Endothelial cell of umbilical vein (primary cell): Measurements from ENCODE around the gene RER1.

Experiments
- EZH2 ChIP-seq: IDR thresholded peaks from 2 replicates; pipeline ENCODE4 v1.6.1; 2012; ENCODE audit warnings: borderline replicate concordance, low read depth, mild to moderate bottlenecking, moderate library complexity, low read length, inconsistent platforms; ENCODE audit not compliant: severe bottlenecking
- FOS ChIP-seq: IDR thresholded peaks from 2 replicates; pipeline ENCODE4 v1.6.1; 2011; ENCODE audit warnings: mild to moderate bottlenecking, low read length, moderate library complexity, borderline replicate concordance; ENCODE audit not compliant: insufficient read depth
- POLR2A ChIP-seq: IDR thresholded peaks from 2 replicates; pipeline ENCODE4 v1.6.1; 2012; ENCODE audit warnings: low read depth, mild to moderate bottlenecking, control low read depth, low read length
- TF ChIP-seq, protein P1 (sequence below), 2 donors: IDR thresholded peaks; 1 replicate in 1 of 2; 2 replicates in 1 of 2; pipeline ENCODE4 v1.5.1; 2011; ENCODE audit warnings: low read length in 2 of 2, mild to moderate bottlenecking in 2 of 2, moderate library complexity in 2 of 2, control low read depth in 1 of 2, inconsistent platforms in 1 of 2, low read depth in 1 of 2; ENCODE audit not compliant: insufficient read depth in 1 of 2; ENCODE audit errors: extremely low read depth in 1 of 2

DNA sequence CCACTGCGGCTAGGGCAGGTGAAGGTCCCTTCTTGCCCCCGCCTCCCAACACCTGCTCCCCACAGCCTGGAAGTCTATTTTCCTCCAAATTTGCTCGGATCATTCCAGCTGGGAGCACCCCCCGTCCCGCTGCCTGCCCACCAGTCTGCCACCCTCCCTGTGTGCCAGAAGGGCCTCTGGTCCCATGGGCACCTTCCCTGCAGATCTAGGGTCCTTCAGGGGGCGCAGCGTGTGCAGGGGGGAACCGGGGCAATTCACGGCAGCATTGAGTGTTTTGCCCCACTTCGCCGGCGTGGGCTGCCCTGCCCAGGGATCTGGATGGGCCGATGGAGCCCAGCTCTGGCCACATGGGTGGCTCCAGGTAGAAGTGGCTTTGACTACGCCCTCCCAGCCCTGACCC lies 47.0 kb downstream of the RER1 start:
- TF ChIP-seq, protein P1, sequence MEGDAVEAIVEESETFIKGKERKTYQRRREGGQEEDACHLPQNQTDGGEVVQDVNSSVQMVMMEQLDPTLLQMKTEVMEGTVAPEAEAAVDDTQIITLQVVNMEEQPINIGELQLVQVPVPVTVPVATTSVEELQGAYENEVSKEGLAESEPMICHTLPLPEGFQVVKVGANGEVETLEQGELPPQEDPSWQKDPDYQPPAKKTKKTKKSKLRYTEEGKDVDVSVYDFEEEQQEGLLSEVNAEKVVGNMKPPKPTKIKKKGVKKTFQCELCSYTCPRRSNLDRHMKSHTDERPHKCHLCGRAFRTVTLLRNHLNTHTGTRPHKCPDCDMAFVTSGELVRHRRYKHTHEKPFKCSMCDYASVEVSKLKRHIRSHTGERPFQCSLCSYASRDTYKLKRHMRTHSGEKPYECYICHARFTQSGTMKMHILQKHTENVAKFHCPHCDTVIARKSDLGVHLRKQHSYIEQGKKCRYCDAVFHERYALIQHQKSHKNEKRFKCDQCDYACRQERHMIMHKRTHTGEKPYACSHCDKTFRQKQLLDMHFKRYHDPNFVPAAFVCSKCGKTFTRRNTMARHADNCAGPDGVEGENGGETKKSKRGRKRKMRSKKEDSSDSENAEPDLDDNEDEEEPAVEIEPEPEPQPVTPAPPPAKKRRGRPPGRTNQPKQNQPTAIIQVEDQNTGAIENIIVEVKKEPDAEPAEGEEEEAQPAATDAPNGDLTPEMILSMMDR (IDR thresholded peaks at IDR 0.05; ENCODE audit: extremely low read depth in 1 of 2, insufficient read depth in 1 of 2, low read depth in 1 of 2, low read length in 2 of 2) = no peak
- TF ChIP-seq EZH2 (no peak), FOS (no peak), POLR2A (no peak)
